Dedifferentiated amniotic fluid mesenchymal stem cell (primary cell): Measurements from ENCODE around the gene CCDC174.

Source experiments
- DNase-seq: peaks from one replicate; pipeline ENCODE4 v3.0.0-alpha.2; 2016; ENCODE audit errors: extremely low spot score

CCDC174 gene

GRCh38 chr3:14625443-14625842 lies 26.1 kb upstream of the CCDC174 start:
- no peak for DNase-seq

GRCh38 chr3:14627815-14628214 lies 23.7 kb upstream of the CCDC174 start:
- no peak for DNase-seq

DNA sequence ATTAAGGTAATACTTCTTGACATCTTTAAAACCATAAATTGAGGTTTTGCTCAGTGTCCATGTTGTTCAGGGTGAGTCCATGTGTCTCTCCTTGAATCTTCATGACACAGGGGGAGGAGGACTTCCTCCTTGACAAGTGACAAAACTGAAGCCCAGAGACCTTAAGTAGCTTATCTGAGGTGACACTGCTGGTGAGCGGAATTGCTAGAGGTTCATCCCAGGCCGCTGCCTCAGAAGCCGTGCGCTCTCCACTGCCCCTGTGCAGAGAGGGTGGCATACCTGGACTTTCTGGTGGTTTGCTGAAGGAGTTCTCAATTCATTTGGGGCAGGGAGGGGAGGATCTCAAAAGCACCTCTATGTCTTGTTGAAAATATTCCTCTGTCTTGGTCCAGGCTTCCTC lies 23.2 kb upstream of the CCDC174 start:
- no peak for DNase-seq

GRCh38 chr3:14630404-14631100 lies 21.0 kb upstream of the CCDC174 start:
- no peak for DNase-seq

- DNase-seq = no peak
Measured at GRCh38 chr3:14631101-14631497, 20.5 kb upstream of the CCDC174 start.

DNA sequence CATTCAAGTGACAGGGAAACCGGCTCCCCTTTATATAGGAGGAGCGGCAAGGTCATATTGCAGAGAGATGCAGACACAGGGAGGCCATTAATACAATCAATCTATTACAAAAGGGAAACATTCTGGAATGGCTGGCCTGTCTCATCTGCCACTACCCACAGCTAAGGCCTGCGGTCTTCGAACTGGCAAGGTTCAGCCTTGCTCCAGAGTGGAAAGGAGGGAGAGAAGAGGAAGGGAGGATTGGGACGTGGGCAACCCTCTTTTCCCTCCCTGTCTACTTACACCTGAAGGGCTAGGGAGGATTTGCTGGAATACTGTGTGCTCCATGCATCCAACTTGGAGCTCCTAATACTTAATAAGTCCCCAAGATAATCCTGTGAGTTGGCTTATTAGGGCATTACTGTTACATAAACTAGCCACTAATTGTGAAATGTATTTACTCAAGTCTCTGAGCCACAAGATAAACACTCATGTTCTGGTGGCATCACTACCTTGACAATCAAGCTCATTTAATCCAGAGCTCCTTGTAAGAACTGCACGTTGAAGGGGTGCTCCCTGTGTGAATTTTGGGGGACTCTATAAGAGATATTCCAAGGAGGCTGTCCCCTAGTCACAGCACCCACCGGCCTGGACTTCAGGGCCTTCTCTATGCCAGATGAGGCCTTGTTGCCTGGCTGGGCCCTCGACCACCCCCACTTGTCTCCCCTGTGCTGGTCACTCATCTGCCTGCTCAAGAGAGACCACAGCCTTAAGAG lies 19.7 kb upstream of the CCDC174 start:
- DNase-seq = no peak

DNA sequence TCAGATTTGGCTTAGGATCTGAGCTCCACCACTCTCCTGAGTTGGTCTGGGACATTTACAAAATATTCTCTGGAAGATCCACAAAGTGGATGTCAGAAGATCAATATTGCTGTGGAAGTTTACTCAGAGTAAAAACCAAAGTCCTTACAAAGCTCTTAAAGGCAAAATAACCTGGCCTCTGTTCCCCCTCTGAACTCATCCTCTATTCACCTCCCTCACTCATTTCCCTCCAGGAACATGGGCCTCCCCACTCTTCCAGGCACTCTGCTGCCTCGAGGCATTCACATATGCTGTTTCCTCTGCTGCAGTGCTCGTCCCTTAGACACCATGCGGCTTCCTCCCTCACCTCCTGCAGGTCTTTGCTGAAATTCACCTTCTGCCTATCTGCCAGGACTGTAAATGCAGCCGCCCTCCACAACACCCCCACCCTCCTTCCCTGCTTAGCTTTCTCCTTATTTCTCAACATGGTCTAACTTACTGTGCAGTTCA lies 19.1 kb upstream of the CCDC174 start:
- no peak for DNase-seq

GRCh38 chr3:14633417-14633816 lies 18.1 kb upstream of the CCDC174 start:
- DNase-seq = no peak

GRCh38 chr3:14633819-14634424 lies 17.6 kb upstream of the CCDC174 start:
- DNase-seq = no peak

DNA sequence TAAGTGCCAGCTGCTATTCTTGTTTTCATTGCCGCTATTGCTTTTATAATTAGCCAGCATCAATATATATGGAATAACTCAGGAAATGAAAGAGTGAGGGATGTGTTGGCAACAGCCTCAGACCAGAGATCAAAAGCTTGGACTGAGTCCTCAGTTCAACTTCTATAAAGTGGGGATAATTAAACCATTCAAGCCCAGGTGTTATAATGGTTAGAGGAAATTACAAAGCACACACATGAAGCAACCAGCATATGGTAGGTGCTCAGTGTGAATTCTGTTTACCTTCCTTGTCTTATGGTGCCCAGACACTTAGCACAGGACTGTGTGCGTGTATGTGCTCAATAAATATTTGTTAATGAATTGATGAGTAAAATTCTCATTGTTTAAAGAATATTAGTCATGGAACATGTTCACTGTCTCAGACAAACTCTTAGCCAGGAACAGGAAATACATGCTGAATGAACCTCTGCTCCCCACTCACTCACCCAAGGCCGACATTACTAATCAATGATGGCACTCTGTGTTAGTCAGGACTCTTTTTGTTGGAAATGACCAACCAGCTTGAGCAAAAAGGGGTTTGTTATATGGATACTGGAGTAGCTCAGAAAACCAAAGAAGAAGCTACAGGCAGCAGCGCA lies 16.7 kb upstream of the CCDC174 start:
- no peak for DNase-seq

DNA sequence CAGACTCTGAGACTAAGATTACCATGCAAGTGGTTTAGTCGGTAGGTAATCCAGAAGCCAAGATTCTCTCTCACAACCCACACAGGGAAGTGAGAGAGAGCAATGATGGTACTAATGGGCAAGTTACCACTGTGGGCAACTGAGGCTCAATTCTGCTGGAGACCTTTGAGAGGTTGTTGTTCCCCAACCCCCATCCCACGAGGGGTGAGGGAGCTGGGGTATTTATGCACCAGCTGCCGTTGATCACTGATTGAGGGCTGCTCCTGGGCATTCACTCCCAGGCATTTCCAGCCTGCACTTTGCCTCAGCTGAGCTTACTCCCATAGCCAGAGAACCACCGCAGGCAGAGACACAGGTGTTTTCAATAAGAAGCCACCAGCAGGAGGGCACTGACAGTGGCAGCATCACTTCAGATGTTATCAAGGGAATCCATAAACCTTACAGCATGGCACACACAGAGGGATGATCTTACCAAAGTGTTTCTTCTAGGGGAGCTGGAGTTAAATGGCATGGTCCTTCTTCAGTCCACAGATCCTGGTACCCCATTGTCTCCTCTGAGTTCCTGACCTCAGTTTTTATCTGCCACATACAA lies 15.0 kb upstream of the CCDC174 start:
- DNase-seq = no peak

DNA sequence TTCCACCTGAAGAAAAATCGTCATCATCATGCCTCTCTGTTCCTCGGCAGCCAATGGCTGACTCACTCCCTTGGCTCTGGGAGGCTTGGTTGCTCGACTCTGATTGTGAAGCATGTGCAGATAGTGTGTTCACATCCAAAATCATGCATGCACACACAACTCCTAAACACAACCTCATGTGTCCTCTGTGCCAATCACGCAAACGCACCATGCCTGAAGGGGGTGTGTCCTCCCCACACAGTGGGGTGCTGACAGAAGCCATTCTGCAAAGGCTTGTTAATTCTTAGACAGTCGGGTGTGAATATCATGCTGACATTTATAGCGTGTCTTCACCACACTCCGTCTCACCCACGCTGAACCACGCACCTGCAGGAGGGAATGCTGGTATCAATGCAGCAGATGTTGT lies 11.4 kb upstream of the CCDC174 start:
- no peak for DNase-seq

- no peak for DNase-seq
Measured at GRCh38 chr3:14640734-14641133, 10.8 kb upstream of the CCDC174 start.

DNA sequence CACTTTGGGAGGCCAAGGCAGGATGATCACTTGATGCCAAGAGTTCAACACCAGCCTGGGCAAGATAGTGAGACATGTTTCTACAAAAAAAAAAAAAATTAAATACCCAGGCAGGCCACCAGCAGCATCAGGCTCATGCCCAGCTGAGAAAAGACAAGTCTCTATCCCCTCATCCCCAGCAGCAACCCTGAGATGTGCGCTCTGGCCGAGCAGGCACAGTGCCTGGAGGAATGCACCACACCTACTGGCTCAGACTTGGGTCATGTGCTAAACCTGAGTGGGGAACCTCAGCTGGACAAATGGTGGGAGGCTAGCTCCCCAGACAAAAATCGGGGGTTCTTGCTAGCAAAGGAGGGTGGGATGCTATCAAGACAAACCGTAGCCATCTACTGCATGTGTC lies 10.2 kb upstream of the CCDC174 start:
- DNase-seq = no peak

- no peak for DNase-seq
Measured at GRCh38 chr3:14645453-14645852, 6.1 kb upstream of the CCDC174 start.

DNA sequence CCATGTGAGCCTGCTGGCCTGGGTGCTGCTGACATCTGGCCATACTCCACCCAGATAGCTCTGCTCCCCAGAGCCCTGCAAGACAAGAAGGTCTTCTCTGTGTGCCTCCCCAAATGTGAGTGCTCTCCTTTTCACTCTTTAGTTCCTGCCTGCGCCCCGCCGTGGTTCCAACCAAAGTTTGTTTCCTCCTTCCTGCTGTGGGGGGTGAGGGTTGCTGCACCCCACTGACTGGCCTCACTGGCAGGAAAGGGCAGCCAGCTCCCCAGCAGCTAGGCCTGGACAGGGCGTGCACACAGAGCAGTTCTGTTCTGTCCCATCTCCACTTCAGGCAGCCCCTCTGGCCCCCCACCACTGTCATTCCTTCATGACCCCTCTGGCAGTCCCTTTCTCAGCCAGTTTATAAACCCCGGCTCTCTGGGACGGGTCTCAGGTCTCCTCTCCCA lies 5.4 kb upstream of the CCDC174 start:
- no peak for DNase-seq

- DNase-seq = no peak
Measured at GRCh38 chr3:14646589-14647413, 4.8 kb upstream of the CCDC174 start.

DNA sequence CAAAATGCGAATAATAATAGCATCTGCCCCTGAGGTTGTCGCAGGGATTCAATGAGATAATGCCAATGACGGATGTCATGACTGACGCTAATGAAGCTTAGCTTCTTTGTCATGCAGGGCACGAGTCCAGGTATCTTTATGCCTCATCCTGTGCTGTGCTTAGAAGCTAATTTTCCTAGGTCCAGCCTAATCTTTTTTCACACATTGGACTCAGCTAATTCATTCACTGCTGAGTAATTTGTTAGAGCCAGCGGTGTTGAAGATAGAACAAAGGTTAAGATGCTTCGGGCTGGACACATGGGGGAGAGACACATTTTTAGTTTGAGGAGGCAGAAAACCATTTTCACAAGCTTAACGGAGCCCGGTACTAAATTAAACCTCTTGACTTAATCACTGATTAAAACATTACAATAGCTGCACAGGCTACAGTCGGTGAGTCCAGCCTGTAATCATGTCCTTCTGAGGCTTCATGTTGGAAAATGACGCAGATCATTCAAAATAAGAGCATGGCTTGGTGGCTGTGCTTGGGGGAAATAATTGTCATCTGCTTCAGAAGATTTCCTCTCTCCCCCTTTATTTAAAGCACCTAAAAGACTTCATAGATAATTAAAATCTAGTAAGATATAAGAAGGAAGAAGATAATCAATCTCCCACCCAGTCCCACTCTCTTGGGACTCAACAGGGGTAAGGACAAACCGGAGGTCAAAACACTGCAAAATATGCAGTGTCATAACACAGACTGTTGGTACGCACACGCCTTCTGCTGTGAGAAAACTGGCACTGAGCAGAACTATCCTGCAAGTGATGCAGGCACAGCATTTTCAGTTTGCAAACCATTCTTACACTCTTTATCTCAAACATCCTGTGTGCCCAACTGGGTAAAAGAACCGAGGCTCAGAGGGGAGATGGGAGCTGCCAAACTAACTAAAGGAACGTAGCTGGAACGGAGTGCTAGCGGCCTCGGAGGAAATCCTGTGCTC lies 3.3 kb upstream of the CCDC174 start:
- no peak for DNase-seq

- no peak for DNase-seq
Measured at GRCh38 chr3:14649466-14649865, 2.1 kb upstream of the CCDC174 start.

DNA sequence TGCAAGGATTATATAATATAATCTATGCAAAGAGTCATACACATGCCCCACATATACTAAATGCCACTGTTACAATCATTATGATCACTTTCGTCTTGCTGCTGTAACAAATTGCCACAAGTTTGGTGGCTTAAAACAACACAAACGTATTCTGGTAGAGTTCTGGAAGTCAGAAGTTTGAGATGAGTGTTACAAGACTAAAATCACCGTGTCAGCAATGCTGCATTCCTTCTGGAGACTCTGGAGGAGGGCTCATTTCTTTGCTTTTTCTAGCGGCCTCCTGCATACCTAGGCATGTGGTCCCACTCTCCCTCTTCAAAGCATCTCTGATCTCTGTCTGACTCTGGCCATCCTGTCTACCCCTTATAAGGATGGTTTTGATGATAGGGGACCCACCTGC lies 1.4 kb upstream of the CCDC174 start:
- no peak for DNase-seq
